Endothelial cell of umbilical vein (primary cell): ENCODE data around the gene FADS2. TPM values are rescaled to one million over a fixed set of nuclear protein-coding genes. Genes with fewer than 3 reads are reported as not detected.
A peak's percentile ranks its signal among the peaks of the same experiment; 100 is the strongest.

Source experiments
- BruUV-seq: library from RNA; stranded (reverse); fragments of 400-500 nt; replicated peaks from 2 replicates; lab custom pipeline; 2021; lab: Mats Ljungman, UMichigan
- CTCF ChIA-PET: fragments of 300-600, 350-600 bp; sonication (Branson Sonifier 250); formaldehyde crosslinking; loops from one replicate; lab custom pipeline; 2021; ENCODE audit warnings: antibody characterized with exemption, inconsistent platforms; lab: Charles Lee
- POLR2A ChIA-PET: fragments of 300-600, 350-600 bp; sonication (Branson Sonifier 250); formaldehyde crosslinking; loops from one replicate; lab custom pipeline; 2021; ENCODE audit warnings: antibody characterized with exemption, inconsistent platforms; lab: Charles Lee
- DNase-seq: peaks from one replicate; pipeline ENCODE4 v3.0.0-alpha.2; 2011; ENCODE audit warnings: low read depth, low spot score
- FAIRE-seq: peaks from 2 replicates; lab custom pipeline; 2011; peaks lifted over from hg19 to GRCh38; lab: Jason Lieb, UNC
- H2AFZ ChIP-seq: 2 replicates; pipeline ENCODE4 v1.6.0; 2012; ENCODE audit warnings: low read depth, low read length, control low read depth, inconsistent platforms
- H3K27ac ChIP-seq: 2 replicates; pipeline ENCODE4 v1.5.1; 2011; ENCODE audit warnings: low read depth, mild to moderate bottlenecking, control low read depth, low read length, moderate library complexity; ENCODE audit not compliant: insufficient read depth
- H3K27me3 ChIP-seq, 2 experiments: 2 replicates each; pipeline versions ENCODE4 v1.6.0 to v1.6.1; 2011; ENCODE audit warnings: low read length in 2 of 2, mixed read lengths in 1 of 2; ENCODE audit not compliant: control insufficient read depth in 2 of 2, insufficient read depth in 2 of 2
- H3K36me3 ChIP-seq, 2 experiments: 2 replicates in 1 of 2; 3 replicates in 1 of 2; pipeline ENCODE4 v1.5.1; 2011; ENCODE audit warnings: low read length in 2 of 2, mild to moderate bottlenecking in 1 of 2, moderate library complexity in 1 of 2; ENCODE audit not compliant: control insufficient read depth in 2 of 2, insufficient read depth in 2 of 2; ENCODE audit errors: extremely low read depth in 1 of 2
- H3K4me1 ChIP-seq: 3 replicates; pipeline ENCODE4 v1.5.1; 2011; ENCODE audit warnings: mild to moderate bottlenecking, low read length; ENCODE audit not compliant: control insufficient read depth, insufficient read depth; ENCODE audit errors: extremely low read depth
- H3K4me2 ChIP-seq: 2 replicates; pipeline ENCODE4 v1.6.1; 2011; ENCODE audit warnings: low read length, control low read depth, mixed read lengths; ENCODE audit not compliant: insufficient read depth
- H3K4me3 ChIP-seq, 3 experiments: fragments of 200-600 bp in 1 of 3; sonication (generic), shearing (Covaris generic) in 1 of 3; replicated peaks in 1 of 3; 2 replicates each; pipeline ENCODE4 v1.5.1; 2011 to 2016; ENCODE audit warnings: control low read depth in 3 of 3, low read length in 3 of 3, mild to moderate bottlenecking in 2 of 3, inconsistent platforms in 1 of 3, low read depth in 1 of 3, moderate library complexity in 1 of 3; ENCODE audit not compliant: insufficient read depth in 1 of 3
- H3K79me2 ChIP-seq: 2 replicates; pipeline ENCODE4 v1.6.0; 2012; ENCODE audit warnings: low read length, inconsistent platforms; ENCODE audit not compliant: control insufficient read depth, insufficient read depth
- H3K9ac ChIP-seq: replicated peaks from 2 replicates; pipeline ENCODE3; 2011; ENCODE audit warnings: low read length, control low read depth; ENCODE audit not compliant: insufficient read depth; ENCODE audit errors: extremely low read depth
- H3K9me1 ChIP-seq: replicated peaks from 3 replicates; pipeline ENCODE4 v1.6.0; 2011; ENCODE audit warnings: mild to moderate bottlenecking, low read length; ENCODE audit not compliant: control insufficient read depth, insufficient read depth; ENCODE audit errors: extremely low read depth
- H3K9me3 ChIP-seq: replicated peaks from 2 replicates; pipeline ENCODE4 v1.5.1; 2012; ENCODE audit warnings: low read length, inconsistent platforms; ENCODE audit not compliant: control insufficient read depth, insufficient read depth
- H4K20me1 ChIP-seq: replicated peaks from 2 replicates; pipeline ENCODE3; 2011; ENCODE audit warnings: mild to moderate bottlenecking, low read length; ENCODE audit not compliant: control insufficient read depth, insufficient read depth; ENCODE audit errors: extremely low read depth
- CTCF ChIP-seq, 2 donors: IDR thresholded peaks; 1 replicate in 1 of 2; 2 replicates in 1 of 2; pipeline ENCODE4 v1.5.1; 2011; ENCODE audit warnings: low read length in 2 of 2, mild to moderate bottlenecking in 2 of 2, moderate library complexity in 2 of 2, control low read depth in 1 of 2, inconsistent platforms in 1 of 2, low read depth in 1 of 2; ENCODE audit not compliant: insufficient read depth in 1 of 2; ENCODE audit errors: extremely low read depth in 1 of 2
- MAX ChIP-seq: IDR thresholded peaks from 2 replicates; pipeline ENCODE4 v1.6.1; 2011; ENCODE audit not compliant: insufficient read depth, insufficient read length
- POLR2A ChIP-seq: IDR thresholded peaks from 2 replicates; pipeline ENCODE4 v1.6.1; 2012; ENCODE audit warnings: low read depth, mild to moderate bottlenecking, control low read depth, low read length
- POLR2AphosphoS5 ChIP-seq: IDR thresholded peaks from 2 replicates; pipeline ENCODE4 v1.6.1; 2012; ENCODE audit warnings: low read depth, mild to moderate bottlenecking, control low read depth, low read length, moderate library complexity; ENCODE audit not compliant: insufficient read depth
- dilution Hi-C: fragments of 300-500 bp; cut with MboI; formaldehyde crosslinking; loops from one replicate; pipeline ENCODE4 v1.15.0; 2019; ENCODE audit warnings: low sequenced_read_pairs; ENCODE audit not compliant: extremely low pct_ligation_motif_present
- intact Hi-C: fragments of 100-400 bp; cut with micrococcal nuclease; formaldehyde crosslinking; loops from one replicate; pipeline ENCODE4 v1.10.0; 2022
- polyA plus RNA-seq, 4 experiments: library from polyadenylated mRNA; depleted of rRNA in 3 of 4; stranded (reverse) in 3 of 4; unstranded in 1 of 4; fragments of >200 nt; gene quantifications; 2 replicates each; pipeline versions ENCODE4 v1.2.1 to v1.2.3, GENCODE V29; 2011 to 2012; ENCODE audit warnings: missing spikeins in 1 of 4
- total RNA-seq: library from RNA; stranded (reverse); gene quantifications from 2 replicates; pipeline ENCODE4 v1.2.3, GENCODE V29; 2021

FADS2 gene
- total and polyA plus RNA-seq, 2 donors (not counting 3 experiments of a cell fraction or from before 2014, with no cell fraction given): 668 to 898 TPM

GRCh38 chr11:61891331-61892084 lies 63.4 kb downstream of the FADS2 start, which contains the start of gene FADS3:
Gene FADS3 (minus strand): TSS chr11:61891545. CDS start chr11:61891381, 164 bp downstream.
- ChIA-PET CTCF (interaction anchor here (0.5 to 2.6 kb wide), 6 partner anchors 7 to 190 kb away, joined by 3 to 12 read pairs (median 4); no protein-coding TSS in a partner anchor), POLR2A (no interaction called here)
- no peak for TF ChIP-seq MAX
- peak; percentile 78 for TF ChIP-seq POLR2A
- peak; percentile 74 for TF ChIP-seq POLR2AphosphoS5
- Histone ChIP-seq H3K36me3 (no peaks in the 10 kb centered on the region), H3K9me1 (no peaks in the 10 kb centered on the region), H3K4me1 (peaks cover 32% of the 10 kb centered on the region), H3K4me2 (peak within 1 kb of the TSS; percentile 87), H3K9ac (peak within 1 kb of the TSS; percentile 75), H2AFZ (peak within 1 kb of the TSS; percentile 83), H3K79me2 (peaks cover 36% of the 10 kb centered on the region), H3K4me3 (peak within 1 kb of the TSS; percentile 41 to 70 (median 70)), H4K20me1 (no peaks in the 10 kb centered on the region), H3K27ac (peak within 1 kb of the TSS; percentile 58), H3K9me3 (no peaks in the 10 kb centered on the region), H3K27me3 (no peaks in the 10 kb centered on the region)
- dilution Hi-C loops (no loop called here), intact Hi-C loops (loop anchor here (2.0 kb wide), 3 partner anchors 57 to 99 kb away; partner anchors contain the start of genes FEN1, FTH1 and TMEM258)
- peak; percentile 85 for FAIRE-seq
- DNase-seq: peak; percentile 81
- no TSS peak for BruUV-seq

DNA sequence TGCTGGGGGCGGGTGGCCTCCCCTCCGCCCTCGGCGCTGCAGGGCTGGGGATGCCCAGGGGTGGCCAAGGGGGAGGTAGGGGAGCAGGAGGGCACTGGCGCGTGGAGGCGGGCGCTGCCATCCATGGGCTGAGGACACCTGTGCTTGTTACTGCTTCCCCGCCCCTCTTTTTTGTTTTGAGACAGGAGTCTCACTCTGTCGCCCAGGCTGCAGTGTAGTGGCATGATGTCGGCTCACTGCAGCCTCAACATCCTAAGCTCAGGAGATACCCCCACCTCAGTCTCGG lies 63.9 kb downstream of the FADS2 start:
- dilution Hi-C loops (no loop called here), intact Hi-C loops (no loop called here)
- ChIA-PET CTCF (interaction anchor here (0.5 to 2.6 kb wide), 6 partner anchors 11 to 216 kb away, joined by 3 to 13 read pairs (median 12); no protein-coding TSS in a partner anchor), POLR2A (no interaction called here)
- Histone ChIP-seq H3K27me3 (no peaks in the 10 kb centered on the region), H3K4me2 (peak overlapping the region; percentile 51), H3K9me3 (no peaks in the 10 kb centered on the region), H3K4me1 (peaks cover 31% of the 10 kb centered on the region), H3K9me1 (no peaks in the 10 kb centered on the region), H3K9ac (no peak overlapping the region), H3K36me3 (no peaks in the 10 kb centered on the region), H2AFZ (no peak overlapping the region), H3K4me3 (peak overlapping the region in 1 of 3 experiments; percentile 70), H4K20me1 (no peaks in the 10 kb centered on the region), H3K27ac (no peak overlapping the region), H3K79me2 (peaks cover 30% of the 10 kb centered on the region)
- FAIRE-seq (no peak), DNase-seq (no peak)
- no peak for TF ChIP-seq POLR2A
- TF ChIP-seq CTCF (IDR thresholded peaks at IDR 0.05; ENCODE audit: extremely low read depth in 1 of 2, insufficient read depth in 1 of 2, low read depth in 1 of 2, low read length in 2 of 2): peak in 1 of 2 donors; percentile 18
- BruUV-seq: no TSS peak
